Stimulated activated effector memory CD8-positive, alpha-beta T cell treated with anti-CD3 and anti-CD28 coated beads, Interleukin-12 subunit alpha, Interleukin-12 subunit beta, amount 100 ng/mL, for 72 hours (primary cell): ENCODE data around the gene DGKQ.

ENCODE experiments used
- ATAC-seq: fragments of 150-1000 bp; cut with Tn5 transposase; 2 replicates; pipeline ENCODE4 v1.10.0; 2021
- DNase-seq, 2 donors: peaks; one replicate each; pipeline ENCODE4 v3.0.0; 2021 to 2022; ENCODE audit warnings: low spot score in 2 of 2
- H3K27ac Mint-ChIP-seq: one replicate; pipeline ENCODE4 v1.8.0; 2022; ENCODE audit warnings: mild to moderate bottlenecking, mixed read lengths
- H3K36me3 Mint-ChIP-seq: one replicate; pipeline ENCODE4 v1.8.0; 2022; ENCODE audit warnings: mild to moderate bottlenecking, mixed read lengths
- H3K4me1 Mint-ChIP-seq: one replicate; pipeline ENCODE4 v1.8.0; 2022; ENCODE audit warnings: mixed read lengths
- H3K4me3 Mint-ChIP-seq: one replicate; pipeline ENCODE4 v1.8.0; 2022; ENCODE audit warnings: mild to moderate bottlenecking, mixed read lengths
- H3K9me3 Mint-ChIP-seq: one replicate; pipeline ENCODE4 v1.8.0; 2022; ENCODE audit warnings: mixed read lengths

The DGKQ gene

GRCh38 chr4:964346-965025 is 8.9 kb downstream of the DGKQ start:
- Mint-ChIP-seq H3K9me3 (no peaks in the 10 kb centered on the region), H3K4me3 (no peak overlapping the region), H3K27ac (peak overlapping the region; percentile 40), H3K4me1 (no peaks in the 10 kb centered on the region), H3K36me3 (peaks cover 7% of the 10 kb centered on the region)
- DNase-seq (no peak), ATAC-seq (no peak)

- peaks cover 12% of the 10 kb centered on the region for H3K36me3 Mint-ChIP-seq
- peak overlapping the region; percentile 40 for H3K27ac Mint-ChIP-seq
- H3K4me3 Mint-ChIP-seq = no peak overlapping the region
- no peak for DNase-seq
- no peak for ATAC-seq
- H3K4me1 Mint-ChIP-seq = no peaks in the 10 kb centered on the region
- no peaks in the 10 kb centered on the region for H3K9me3 Mint-ChIP-seq
Observed at GRCh38 chr4:963276-964225, 9.8 kb downstream of the DGKQ start.

- no peak overlapping the region for H3K27ac Mint-ChIP-seq
Observed at GRCh38 chr4:962231-963208, 10.8 kb downstream of the DGKQ start.

GRCh38 chr4:961351-962230 is 11.8 kb downstream of the DGKQ start:
- no peaks in the 10 kb centered on the region for H3K4me1 Mint-ChIP-seq
- no peak overlapping the region for H3K27ac Mint-ChIP-seq
- DNase-seq (no peak), ATAC-seq (no peak)
- H3K4me3 Mint-ChIP-seq = no peak overlapping the region
- H3K36me3 Mint-ChIP-seq = peaks cover 12% of the 10 kb centered on the region
- no peaks in the 10 kb centered on the region for H3K9me3 Mint-ChIP-seq

More at GRCh38 chr4:962231-963208, 10.8 kb downstream of the DGKQ start:
- Mint-ChIP-seq H3K4me3 (no peak overlapping the region), H3K36me3 (peaks cover 12% of the 10 kb centered on the region), H3K9me3 (no peaks in the 10 kb centered on the region), H3K4me1 (no peaks in the 10 kb centered on the region)
- DNase-seq (no peak), ATAC-seq (no peak)

- no peaks in the 10 kb centered on the region for H3K4me1 Mint-ChIP-seq
- no peak for ATAC-seq
Observed at GRCh38 chr4:960636-961350, 12.6 kb downstream of the DGKQ start.

GRCh38 chr4:960140-960635 is 13.2 kb downstream of the DGKQ start:
- H3K27ac Mint-ChIP-seq = no peak overlapping the region
- no peaks in the 10 kb centered on the region for H3K4me1 Mint-ChIP-seq
- peaks cover 12% of the 10 kb centered on the region for H3K36me3 Mint-ChIP-seq
- ATAC-seq (peak; percentile 3), DNase-seq (no peak)
- H3K9me3 Mint-ChIP-seq = no peaks in the 10 kb centered on the region
- no peak overlapping the region for H3K4me3 Mint-ChIP-seq

More at GRCh38 chr4:960636-961350, 12.6 kb downstream of the DGKQ start:
- H3K27ac Mint-ChIP-seq = no peak overlapping the region
- H3K4me3 Mint-ChIP-seq = no peak overlapping the region
- no peaks in the 10 kb centered on the region for H3K9me3 Mint-ChIP-seq
- no peak for DNase-seq
- H3K36me3 Mint-ChIP-seq = peaks cover 12% of the 10 kb centered on the region

- Mint-ChIP-seq H3K4me1 (no peaks in the 10 kb centered on the region), H3K4me3 (no peak overlapping the region), H3K36me3 (peaks cover 12% of the 10 kb centered on the region), H3K9me3 (no peaks in the 10 kb centered on the region), H3K27ac (peak overlapping the region; percentile 72)
- DNase-seq (no peak), ATAC-seq (no peak)
Observed at GRCh38 chr4:959338-960139, 13.8 kb downstream of the DGKQ start.

- Mint-ChIP-seq H3K4me1 (no peaks in the 10 kb centered on the region), H3K9me3 (no peaks in the 10 kb centered on the region), H3K4me3 (no peak overlapping the region), H3K36me3 (peaks cover 12% of the 10 kb centered on the region), H3K27ac (peak overlapping the region; percentile 72)
- DNase-seq (no peak), ATAC-seq (no peak)
Observed at GRCh38 chr4:958696-959337, 14.6 kb downstream of the DGKQ start.

- peaks cover 12% of the 10 kb centered on the region for H3K36me3 Mint-ChIP-seq
- no peak for DNase-seq
- H3K4me3 Mint-ChIP-seq = no peak overlapping the region
- H3K9me3 Mint-ChIP-seq = no peaks in the 10 kb centered on the region
- ATAC-seq = no peak
- H3K27ac Mint-ChIP-seq = no peak overlapping the region
- no peaks in the 10 kb centered on the region for H3K4me1 Mint-ChIP-seq
Observed at GRCh38 chr4:958314-958665, 15.1 kb downstream of the DGKQ start.

- H3K4me3 Mint-ChIP-seq = no peak overlapping the region
- no peaks in the 10 kb centered on the region for H3K4me1 Mint-ChIP-seq
- no peak for DNase-seq
- H3K36me3 Mint-ChIP-seq = peaks cover 12% of the 10 kb centered on the region
- no peak for ATAC-seq
- H3K27ac Mint-ChIP-seq = no peak overlapping the region
- H3K9me3 Mint-ChIP-seq = no peaks in the 10 kb centered on the region
Observed at GRCh38 chr4:957581-958313, 15.6 kb downstream of the DGKQ start.

- H3K4me1 Mint-ChIP-seq = no peaks in the 10 kb centered on the region
- no peaks in the 10 kb centered on the region for H3K9me3 Mint-ChIP-seq
- no peak overlapping the region for H3K4me3 Mint-ChIP-seq
- H3K36me3 Mint-ChIP-seq = peaks cover 8% of the 10 kb centered on the region
- no peak for DNase-seq
- no peak for ATAC-seq
- no peak overlapping the region for H3K27ac Mint-ChIP-seq
Observed at GRCh38 chr4:957231-957580, 16.2 kb downstream of the DGKQ start.

GRCh38 chr4:956531-957230 is 16.7 kb downstream of the DGKQ start:
- no peak for DNase-seq
- Mint-ChIP-seq H3K4me3 (no peak overlapping the region), H3K36me3 (peaks cover 4% of the 10 kb centered on the region), H3K9me3 (no peaks in the 10 kb centered on the region), H3K27ac (peak overlapping the region; percentile 66), H3K4me1 (no peaks in the 10 kb centered on the region)
- ATAC-seq = no peak
